Measurements from ENCODE around the gene FERMT3.

Gene FERMT3

DNA sequence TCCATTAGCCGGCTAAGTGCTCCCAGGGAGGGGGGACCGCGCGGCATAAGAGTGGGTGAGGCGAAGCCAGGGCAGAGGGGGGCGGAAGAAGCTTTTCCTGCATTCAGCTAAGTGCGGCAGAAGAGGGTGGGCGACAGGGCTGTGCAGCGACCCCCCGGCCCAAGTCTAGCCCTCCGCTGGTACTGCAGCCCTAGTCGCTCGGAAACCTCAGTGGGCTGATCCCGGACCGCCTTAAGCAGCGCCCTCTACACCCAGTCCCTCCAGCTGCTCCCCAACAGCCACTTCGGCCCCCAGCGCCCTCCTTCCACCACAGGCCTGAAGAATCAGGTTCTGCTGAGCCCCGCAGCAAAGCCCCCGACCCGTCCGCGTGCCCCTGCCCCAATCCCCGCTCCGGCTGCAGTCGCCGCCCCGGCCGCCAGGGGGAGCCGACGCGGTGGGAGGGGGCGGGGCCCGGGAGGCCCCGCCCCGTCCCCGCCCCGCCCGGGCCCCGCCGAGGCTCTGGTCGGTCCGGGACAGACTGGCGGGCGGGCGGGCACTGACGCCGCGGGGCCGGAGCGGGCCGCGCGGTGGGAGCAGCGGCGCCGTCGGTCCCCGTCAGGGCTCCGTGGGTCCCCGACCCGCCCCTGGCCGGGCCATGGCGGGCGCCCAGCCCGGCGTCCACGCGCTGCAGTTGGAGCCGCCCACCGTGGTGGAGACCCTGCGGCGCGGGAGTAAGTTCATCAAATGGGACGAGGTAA, 44.7 kb downstream of the FERMT3 start, which contains the start of gene PLCB3:
PLCB3 (plus strand) TSS at position 515 of the 737 bp plus-strand sequence; CDS start at position 635, 120 bp downstream.
- DNase-seq = peak; percentile 68

DNA sequence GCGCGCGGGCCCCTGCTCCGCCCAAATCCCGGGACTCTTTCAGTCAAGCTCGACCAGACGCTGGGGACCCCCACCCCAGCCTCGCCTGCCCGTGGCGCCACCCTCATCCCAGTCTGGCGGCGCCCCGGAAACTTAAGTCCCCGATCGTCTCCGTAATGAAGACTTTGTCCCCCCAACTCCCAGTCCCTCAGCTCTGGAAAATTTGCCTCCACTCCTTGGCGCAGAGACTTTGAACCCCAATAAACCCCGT, 45.2 kb downstream of the FERMT3 start:
- DNase-seq = no peak

DNA sequence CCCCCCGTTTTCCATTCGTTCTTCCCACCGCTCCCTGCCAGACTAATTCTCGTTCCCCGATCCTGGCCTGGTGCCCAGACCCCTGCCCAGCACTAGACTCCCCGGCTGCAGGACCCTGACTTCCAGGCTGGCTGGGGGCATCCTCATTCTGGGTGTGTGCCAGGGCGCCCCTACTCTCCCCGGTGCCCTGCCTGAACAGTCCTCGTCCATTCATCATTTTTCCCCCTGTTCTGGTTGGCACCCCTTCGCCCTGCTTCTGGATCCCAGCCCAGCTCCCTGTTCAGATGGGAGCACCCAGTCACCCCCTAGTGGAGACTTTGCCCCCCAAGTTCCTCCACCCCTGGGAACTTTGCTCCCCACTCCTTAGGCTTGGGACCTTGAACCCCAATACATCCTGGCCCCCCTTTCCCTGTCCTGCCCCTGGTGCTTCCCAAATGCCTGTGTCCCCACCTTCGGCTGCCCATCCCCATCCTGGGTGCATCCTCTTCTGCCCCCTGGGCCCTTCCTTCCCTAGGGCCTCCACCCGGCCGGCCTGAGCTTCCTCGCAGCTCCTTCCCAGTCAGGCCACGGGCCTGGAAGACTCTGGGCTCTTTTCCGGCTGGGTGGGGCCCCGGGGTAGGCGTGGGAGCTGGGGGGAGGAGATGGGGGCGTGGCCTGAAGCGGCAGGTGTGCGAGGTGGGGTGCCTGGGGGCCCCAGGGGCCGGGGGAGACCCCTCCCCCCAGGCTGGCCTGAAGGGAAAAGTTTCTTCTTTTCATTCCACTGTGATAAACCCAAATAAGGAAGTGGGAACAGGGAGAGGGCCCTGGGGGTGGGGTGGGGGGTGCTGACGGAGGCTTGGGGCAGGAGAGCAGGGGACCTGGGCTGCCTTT, 45.7 kb downstream of the FERMT3 start:
- DNase-seq = peak; percentile 54

DNA sequence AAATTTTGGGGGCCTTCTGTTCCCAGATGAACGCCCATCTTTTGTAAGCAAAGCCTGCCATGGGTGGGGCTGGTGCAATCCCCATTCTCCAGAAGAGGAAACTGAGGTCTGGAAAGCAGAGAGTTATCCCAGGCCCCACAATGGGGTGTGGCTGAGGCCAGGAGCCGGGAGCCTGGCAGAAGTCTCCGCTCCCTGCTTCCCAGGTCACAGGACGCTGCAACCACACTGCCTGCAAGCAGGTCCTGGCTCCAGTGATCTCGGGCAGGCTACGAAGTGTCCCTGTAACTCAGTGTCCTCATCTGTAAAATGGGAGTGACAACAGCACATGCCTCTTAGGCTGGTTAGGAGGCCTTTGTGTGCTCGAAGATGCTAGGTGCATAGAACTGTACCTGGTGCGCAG, 46.5 kb downstream of the FERMT3 start:
- DNase-seq = no peak

DNA sequence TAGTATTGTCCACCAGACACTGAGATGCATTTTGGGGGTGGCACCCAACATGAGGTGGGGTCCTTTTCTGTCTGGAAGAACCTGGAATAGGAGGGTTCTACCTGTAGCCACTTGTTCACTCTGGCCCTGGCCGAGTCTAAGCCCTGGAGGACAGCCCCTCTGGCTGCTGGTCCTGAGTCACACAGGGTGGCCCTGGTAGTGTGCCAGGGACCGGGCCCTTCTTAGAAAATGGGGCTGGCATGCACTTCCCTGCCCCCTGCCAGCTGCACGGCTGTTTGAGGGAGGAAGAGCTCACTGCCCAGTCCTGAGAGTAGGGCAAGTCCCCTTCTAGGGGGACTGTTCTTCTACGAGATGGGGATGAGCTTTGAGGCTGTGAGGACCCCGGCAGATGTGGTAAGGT, 47.0 kb downstream of the FERMT3 start:
- DNase-seq = no peak

- no peak for DNase-seq
Measured at GRCh38 chr11:64254326-64254725, 47.8 kb downstream of the FERMT3 start.

DNA sequence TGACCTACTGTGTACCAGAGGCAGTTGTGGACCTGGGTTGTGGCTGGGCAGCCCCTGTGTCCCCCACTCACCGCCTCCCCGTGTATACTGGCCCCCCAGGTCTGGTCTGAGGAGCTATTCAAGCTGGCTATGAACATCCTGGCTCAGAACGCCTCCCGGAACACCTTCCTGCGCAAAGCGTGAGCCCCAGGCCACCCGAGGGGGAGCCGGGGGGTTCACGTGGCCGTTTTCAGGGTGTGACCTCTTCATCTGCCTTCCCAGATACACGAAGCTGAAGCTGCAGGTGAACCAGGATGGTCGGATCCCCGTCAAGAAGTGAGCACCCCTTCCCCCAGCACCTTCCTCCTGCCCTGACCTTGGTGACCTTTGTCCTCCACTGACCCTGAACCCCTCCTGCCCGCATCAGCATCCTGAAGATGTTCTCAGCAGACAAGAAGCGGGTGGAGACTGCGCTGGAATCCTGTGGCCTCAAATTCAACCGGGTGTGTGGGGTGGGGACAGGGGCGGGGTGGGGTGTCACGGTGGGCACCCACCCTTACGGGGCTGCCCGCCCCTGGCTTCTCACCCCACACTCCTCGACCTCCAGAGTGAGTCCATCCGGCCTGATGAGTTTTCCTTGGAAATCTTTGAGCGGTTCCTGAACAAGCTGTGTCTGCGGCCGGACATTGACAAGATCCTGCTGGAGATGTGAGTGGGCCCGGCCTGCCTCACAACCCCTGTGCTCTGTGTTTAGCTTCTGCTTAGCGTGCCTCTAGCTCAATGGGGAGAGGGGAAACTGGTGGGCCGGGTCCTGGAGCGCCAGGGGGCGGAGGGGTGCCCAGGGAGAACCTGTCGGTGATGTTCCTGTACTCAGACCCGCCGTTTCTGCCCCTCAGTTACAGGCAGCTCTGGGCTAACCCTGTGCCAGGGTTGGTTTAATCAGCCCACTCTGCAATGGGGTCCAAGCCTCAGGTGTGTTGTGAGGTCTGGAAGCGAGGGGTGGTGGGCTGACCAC, 48.9 kb downstream of the FERMT3 start:
- no peak for DNase-seq

DNA sequence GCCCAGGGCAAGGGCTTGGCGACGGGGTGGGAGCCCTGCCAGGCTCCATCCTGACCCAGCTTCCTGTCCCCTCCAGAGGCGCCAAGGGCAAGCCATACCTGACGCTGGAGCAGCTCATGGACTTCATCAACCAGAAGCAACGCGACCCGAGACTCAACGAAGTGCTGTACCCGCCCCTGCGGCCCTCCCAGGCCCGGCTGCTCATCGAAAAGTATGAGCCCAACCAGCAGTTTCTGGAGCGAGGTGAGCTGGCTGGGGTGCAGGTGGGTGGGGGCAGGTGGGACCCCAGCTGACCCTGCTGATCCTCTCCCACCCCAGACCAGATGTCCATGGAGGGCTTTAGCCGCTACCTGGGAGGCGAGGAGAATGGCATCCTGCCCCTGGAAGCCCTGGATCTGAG, 49.8 kb downstream of the FERMT3 start:
- DNase-seq = no peak

- DNase-seq = no peak
Measured at GRCh38 chr11:64258356-64258755, 51.8 kb downstream of the FERMT3 start.

DNA sequence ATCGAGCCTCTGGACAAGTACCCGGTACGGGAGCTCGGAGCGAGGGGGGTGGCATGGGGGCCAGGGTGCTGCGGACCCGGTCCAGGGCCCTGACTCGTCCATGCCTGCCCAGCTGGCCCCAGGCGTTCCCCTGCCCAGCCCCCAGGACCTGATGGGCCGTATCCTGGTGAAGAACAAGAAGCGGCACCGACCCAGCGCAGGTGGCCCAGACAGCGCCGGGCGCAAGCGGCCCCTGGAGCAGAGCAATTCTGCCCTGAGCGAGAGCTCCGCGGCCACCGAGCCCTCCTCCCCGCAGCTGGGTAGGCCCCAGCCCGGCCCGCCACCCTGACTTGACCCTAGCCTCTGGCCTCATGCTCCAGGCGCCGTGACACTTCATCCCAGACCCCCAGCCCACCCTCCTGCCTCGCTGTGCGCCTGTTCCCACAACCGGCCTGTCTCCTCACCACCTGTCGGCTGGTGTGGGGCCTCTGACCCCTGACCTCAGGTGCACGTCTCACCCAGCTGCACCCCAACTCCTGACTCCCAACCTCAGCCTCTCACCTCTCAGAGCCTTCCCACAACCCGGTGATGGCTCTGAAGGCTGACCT, 52.5 kb downstream of the FERMT3 start:
- no peak for DNase-seq

- DNase-seq = no peak
Measured at GRCh38 chr11:64259533-64260067, 53.1 kb downstream of the FERMT3 start.

DNA sequence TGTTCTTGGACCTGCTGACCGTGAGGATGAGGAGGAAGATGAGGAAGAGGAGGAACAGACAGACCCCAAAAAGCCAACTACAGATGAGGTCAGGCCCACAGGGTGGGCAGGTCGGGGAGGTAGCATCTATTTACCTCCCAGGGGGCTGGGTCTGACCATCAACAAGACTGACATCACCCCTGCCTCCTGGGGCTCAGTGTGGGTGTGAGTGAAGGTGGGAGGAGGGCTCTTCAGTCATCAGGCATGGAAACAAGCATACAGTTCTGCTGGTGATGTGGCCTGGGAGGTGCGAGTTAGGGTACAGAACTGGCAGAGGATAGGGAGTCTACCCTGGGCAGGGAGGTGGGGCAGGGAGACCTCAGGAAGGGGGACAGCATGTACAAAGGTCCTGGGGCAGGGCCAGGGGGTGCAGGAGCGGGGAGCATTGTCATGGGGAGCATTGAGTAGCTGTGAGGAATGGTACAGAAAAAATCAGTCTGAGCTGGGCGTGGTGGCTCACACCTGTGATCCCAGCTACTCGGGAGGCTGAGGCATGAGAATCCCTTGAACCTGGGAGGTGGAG, 53.7 kb downstream of the FERMT3 start:
- DNase-seq = no peak

DNA sequence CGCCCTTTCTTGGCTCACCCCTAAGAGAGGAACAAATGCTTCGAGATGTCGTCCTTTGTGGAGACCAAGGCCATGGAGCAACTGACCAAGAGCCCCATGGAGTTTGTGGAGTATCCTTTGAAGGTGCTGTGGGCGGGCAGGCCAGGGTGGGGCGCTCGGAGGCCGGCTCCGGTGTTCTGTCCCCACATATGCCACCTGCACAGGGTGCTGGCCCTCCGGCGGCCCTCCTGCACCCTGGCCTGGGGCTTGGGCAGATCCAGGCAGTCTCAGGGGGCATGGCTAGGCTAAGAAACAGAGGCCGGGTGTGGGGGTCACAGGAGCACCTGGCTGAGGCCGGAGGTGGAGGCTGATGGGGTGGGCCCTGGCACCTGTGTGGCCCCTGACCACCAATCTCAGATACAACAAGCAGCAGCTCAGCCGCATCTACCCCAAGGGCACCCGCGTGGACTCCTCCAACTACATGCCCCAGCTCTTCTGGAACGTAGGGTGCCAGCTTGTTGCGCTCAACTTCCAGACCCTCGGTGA, 55.1 kb downstream of the FERMT3 start:
- DNase-seq = no peak

DNA sequence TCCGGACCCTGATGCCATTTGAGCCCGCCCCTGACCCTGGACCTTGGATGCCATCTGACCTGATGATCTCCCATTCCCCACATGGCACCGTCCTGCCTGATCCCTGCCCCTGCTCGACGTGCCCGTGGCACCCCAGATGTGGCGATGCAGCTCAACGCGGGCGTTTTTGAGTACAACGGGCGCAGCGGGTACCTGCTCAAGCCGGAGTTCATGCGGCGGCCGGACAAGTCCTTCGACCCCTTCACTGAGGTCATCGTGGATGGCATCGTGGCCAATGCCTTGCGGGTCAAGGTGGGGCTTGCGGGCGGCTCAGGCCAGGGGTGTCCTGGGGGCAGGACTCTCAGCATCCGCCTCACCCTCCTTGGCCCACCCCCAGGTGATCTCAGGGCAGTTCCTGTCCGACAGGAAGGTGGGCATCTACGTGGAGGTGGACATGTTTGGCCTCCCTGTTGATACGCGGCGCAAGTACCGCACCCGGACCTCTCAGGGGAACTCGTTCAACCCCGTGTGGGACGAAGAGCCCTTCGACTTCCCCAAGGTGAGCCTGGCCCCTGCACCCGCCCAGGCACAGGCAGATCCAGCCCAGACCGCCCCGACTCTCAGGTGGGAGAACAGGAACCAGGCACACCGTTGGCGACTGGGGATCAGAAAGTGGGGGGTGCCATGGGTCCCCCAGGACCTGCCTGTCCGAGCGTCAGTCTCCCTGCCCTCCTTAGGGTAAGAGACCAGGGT, 55.9 kb downstream of the FERMT3 start:
- DNase-seq = no peak

GRCh38 chr11:64263021-64263946, 56.8 kb downstream of the FERMT3 start:
- DNase-seq = no peak

DNA sequence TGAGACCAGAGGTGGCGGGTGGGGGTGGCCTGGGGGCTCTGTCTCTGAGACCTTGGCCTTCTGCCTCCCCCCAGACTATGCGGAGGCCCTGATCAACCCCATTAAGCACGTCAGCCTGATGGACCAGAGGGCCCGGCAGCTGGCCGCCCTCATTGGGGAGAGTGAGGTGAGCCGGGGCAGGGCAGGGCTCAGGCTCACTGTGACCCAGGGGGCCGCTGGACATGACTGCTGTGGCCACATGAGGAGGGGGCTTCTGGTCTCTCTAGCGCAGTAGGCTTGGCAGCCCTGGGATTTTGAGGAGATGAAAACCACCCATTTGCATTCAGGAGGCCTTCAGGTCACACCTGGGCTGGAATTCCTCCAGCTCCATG, 57.4 kb downstream of the FERMT3 start:
- no peak for DNase-seq

DNA sequence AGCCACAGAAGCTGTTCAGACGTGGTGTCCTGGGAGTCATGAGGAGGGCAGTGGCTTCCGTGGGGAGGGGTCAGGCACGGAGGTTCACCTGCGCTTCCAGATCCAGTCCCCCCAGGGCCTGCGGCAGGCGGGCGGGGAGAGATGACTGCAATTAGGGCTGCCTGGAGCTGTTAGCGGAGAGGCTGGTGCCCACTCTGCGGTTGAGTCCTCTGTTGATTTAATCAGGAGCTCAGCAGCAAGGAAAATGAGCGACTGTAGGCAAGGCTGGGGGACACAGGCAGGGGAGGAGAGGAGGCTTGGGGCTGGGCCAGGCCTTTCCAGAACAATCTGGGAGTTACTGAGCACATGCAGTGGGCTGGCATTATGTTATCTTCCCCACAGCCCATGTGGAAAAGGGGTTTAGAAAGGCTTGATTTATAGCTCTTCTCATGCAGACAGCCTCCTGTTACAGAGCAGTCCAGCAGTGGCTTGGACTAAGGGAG, 57.9 kb downstream of the FERMT3 start:
- no peak for DNase-seq

DNA sequence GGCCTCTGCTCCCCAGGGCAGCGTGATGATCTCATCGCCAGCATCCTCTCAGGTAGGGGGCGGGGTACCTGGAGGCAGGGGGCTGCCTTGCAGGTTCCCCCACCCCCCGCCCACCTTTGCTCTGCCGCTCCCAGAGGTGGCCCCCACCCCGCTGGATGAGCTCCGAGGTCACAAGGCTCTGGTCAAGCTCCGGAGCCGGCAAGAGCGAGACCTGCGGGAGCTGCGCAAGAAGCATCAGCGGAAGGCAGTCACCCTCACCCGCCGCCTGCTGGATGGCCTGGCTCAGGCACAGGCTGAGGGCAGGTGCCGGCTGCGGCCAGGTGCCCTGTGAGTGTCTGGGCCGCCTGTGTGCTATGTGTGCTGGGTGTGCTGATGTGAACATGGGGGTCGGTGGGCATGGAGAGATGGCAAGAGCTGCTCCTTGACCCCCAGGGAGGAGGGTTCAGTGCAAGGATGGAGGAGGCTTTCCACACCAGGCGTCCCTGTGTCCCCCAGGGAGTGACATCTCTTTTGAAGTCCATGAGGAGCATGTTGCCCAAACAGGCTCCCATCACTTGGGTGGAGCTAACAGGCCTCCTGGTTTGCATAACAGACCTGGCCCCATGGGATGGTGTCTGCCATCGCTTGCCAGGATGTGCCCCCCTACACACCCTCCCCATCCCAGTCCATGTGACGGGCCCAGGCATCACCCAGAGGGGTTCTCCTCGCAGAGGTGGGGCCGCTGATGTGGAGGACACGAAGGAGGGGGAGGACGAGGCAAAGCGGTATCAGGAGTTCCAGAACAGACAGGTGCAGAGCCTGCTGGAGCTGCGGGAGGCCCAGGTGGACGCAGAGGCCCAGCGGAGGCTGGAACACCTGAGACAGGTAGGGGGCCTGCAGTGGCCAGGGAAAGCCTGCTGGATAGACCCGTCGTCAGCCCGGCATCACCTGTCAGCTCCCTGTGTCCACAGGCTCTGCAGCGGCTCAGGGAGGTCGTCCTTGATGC, 58.9 kb downstream of the FERMT3 start:
- DNase-seq = no peak

DNA sequence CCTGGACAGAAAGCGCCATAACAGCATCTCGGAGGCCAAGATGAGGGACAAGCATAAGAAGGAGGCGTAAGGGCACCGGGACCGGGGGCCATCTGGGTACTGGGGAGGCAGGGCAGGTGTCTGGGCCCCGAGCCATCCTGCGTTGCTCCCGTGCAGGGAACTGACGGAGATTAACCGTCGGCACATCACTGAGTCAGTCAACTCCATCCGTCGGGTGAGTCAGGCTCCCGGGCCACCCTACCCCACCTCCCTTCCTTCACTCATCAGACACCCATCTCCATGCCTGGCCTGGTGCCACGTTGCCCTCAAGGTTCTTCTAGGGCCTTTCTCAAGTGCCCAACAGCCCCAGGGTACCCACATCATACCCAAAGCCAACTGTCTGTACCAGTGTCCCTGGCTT, 59.8 kb downstream of the FERMT3 start:
- no peak for DNase-seq

Measured in hematopoietic multipotent progenitor cell treated with erythropoietin and hydrocortisone succinate and interleukin-3 and kit ligand, for 4 days (in vitro differentiated cells).